AG09309 (cell line): Measurements from ENCODE around the gene RLN1.
"Not testable (repeated sequence)": the region's sequence is repeated elsewhere in the genome, so short reads cannot be mapped to it uniquely, and the experiment has no call there.

Experiments
- DNase-seq: peaks from one replicate; pipeline ENCODE4 v3.0.0-alpha.2; 2010; ENCODE audit warnings: low read depth
- H3K4me3 ChIP-seq: 2 replicates; pipeline ENCODE4 v1.5.1; 2011; ENCODE audit warnings: mild to moderate bottlenecking, low read depth, low read length, moderate library complexity; ENCODE audit not compliant: control insufficient read depth
- CTCF ChIP-seq: IDR thresholded peaks from 2 replicates; pipeline ENCODE4 v1.5.1; 2011; ENCODE audit warnings: mild to moderate bottlenecking, low read depth, low read length, inconsistent platforms; ENCODE audit not compliant: insufficient read depth, control insufficient read depth; ENCODE audit errors: missing control alignments

The RLN1 gene

DNA sequence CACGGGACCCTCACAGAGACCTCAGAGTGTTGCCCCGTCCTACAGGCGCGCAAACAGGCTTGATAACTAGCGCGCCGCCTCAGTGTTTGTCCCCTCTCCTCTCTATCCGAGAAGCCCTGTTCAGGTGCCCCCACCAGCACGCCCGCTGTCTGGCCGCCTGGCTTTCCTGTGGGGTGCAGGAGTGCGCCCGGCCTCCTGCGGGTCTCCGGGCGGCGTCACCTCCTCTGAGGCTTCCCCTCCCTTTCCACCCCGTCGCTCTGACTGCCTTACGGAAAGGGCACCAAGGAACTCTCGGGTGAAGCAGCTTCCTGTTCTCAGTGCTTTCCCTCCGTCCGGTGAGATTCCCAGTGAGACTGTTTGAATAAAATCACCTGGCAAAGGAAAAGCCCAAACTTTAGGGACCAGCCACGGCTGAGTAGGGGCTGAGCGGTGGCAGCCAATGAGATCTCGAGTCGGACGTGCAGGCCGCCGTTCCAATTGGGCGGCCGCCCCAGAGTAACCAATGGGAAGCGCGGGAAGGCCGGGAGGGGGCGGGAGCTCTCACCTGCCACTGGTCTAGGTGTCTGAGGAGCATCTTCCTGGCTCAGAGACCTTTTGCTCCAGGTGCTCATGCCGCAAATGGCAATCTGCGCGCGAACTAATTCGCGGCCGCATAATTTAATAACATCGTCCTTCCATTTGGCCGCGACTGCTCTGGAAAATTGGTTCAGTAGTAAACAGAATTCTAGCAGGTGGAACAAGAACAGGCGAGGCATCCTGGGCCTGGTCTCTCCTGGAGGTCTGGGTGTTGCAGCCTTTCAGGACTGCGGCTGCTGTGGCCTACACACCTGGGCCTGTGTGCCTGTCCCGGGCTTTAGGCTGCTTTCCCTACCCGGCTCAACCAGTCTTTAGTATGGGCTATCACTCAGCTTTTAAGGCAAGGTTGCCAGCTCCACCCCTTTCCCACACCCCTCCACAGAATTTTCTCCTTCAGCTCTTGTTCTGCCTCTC lies at the start of gene RLN1:
TSS of gene RLN1 (minus strand) at position 885 of the 990 bp plus-strand sequence. CDS start at position 755, 130 bp downstream.
- not testable (repeated sequence) for DNase-seq, H3K4me3 ChIP-seq

DNA sequence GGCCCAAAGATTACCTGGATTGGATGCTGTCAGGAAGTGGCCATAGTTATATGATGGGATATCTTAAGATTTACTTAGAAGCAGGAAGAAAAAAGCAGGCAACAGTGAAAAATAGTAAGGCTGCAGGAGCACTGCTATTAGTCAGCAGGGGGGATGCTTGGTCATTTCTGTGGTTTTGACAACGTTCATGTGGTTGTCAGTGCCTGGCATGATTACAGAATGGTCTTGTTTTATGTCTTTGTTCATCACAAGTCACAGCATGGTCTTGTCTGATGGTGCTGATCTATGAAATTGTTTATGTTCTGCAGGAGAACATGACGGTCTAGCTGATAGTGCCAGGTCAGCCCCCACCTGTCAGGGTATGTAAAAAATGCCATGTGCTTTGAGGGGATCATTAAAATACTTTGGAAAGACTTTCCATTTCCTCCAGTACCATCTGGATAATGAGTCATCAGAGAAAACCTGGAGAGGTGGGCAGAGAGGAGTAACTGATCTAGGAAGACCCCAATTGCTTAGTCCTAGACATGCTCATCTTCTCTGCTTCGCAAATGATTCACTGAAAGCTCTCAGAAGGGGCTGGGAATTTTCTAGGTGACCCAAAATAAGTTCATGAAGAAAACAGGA lies 49.5 kb upstream of the RLN1 start:
- no peak for TF ChIP-seq CTCF
- peak; percentile 53 for DNase-seq
- no peak overlapping the region for H3K4me3 ChIP-seq

GRCh38 chr9:5388026-5388819 lies 48.5 kb upstream of the RLN1 start:
- no peak for DNase-seq
- no peak for TF ChIP-seq CTCF
- no peak overlapping the region for H3K4me3 ChIP-seq

DNA sequence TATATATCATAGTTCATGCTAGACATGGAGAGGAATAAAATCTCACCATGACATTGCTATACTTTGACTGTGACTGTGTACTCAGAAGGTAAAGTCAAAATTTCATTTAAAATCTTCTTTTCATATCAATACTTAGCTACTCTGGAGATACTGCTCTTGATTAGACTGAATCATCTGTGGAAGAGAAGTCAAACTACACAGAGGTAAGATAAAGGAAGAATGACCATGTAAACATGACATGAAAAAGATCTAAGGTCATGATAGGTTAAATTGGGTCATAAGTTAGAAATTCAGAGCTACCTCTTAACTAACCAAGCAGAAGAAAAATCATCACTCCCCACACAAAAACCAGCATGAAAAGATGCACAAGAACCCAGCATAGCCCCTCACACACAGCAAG lies 44.8 kb upstream of the RLN1 start:
- TF ChIP-seq CTCF: no peak
- no peak for DNase-seq
- no peak overlapping the region for H3K4me3 ChIP-seq

DNA sequence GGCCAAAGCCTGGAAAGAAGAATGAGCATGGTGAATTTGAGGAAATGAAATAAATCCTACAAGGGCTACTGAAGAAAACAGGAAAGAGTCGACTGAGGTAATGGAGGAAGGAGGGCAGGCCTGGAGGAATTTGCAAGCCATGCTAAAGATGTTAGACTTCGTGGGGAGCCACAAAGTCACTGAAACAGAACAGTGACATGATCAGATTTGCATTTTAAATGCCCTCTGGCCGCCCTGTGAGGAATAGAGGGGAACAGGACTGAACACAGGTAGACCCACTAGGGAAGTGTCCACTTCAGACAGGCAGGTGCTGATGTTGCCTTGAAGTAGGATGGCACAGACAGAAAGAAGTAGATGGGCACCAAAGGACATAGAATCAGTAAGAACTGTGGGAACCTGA lies 42.8 kb upstream of the RLN1 start:
- no peak for TF ChIP-seq CTCF
- no peak for DNase-seq
- H3K4me3 ChIP-seq: no peak overlapping the region

- DNase-seq: no peak
- no peak overlapping the region for H3K4me3 ChIP-seq
- TF ChIP-seq CTCF: no peak
Observed at GRCh38 chr9:5375790-5376477, 36.3 kb upstream of the RLN1 start.
